A673 (cell line): Measurements from ENCODE around the gene ABCD1. TPM values are rescaled to one million over a fixed set of nuclear protein-coding genes. Genes with fewer than 3 reads are reported as not detected.

Experiments
- BruUV-seq: library from RNA; stranded (reverse); fragments of 400-500 nt; replicated peaks from 2 replicates; lab custom pipeline; 2021; lab: Mats Ljungman, UMichigan
- CTCF ChIA-PET: fragments of 300-600 bp; sonication (Branson Sonifier 250); formaldehyde crosslinking; loops from one replicate; lab custom pipeline; 2022; ENCODE audit warnings: antibody characterized with exemption; lab: Charles Lee
- POLR2A ChIA-PET: fragments of 300-600 bp; sonication (Branson Sonifier 250); formaldehyde crosslinking; loops from one replicate; lab custom pipeline; 2022; ENCODE audit warnings: antibody characterized with exemption; ENCODE audit not compliant: low non-redundant PET; lab: Charles Lee
- DNase-seq: peaks from one replicate; pipeline ENCODE4 v3.0.0-alpha.2; 2015; ENCODE audit warnings: low spot score
- H3K27ac ChIP-seq: fragments of 200-600 bp; sonication (generic); 2 replicates; pipeline ENCODE4 v1.5.1; 2016; ENCODE audit warnings: mixed run types, low read depth, mild to moderate bottlenecking, mixed read lengths, antibody characterized with exemption, low read length; ENCODE audit not compliant: poor library complexity, severe bottlenecking
- H3K27me3 ChIP-seq: fragments of 200-600 bp; sonication (generic); replicated peaks from 2 replicates; pipeline ENCODE4 v1.6.1; 2017; ENCODE audit warnings: mixed run types, low read depth, mild to moderate bottlenecking, mixed read lengths, antibody characterized with exemption, low read length; ENCODE audit not compliant: insufficient read depth, poor library complexity
- H3K36me3 ChIP-seq: fragments of 200-600 bp; sonication (generic); 2 replicates; pipeline ENCODE4 v1.6.1; 2016; ENCODE audit warnings: mixed run types, mild to moderate bottlenecking, mixed read lengths, antibody characterized with exemption, low read length; ENCODE audit not compliant: insufficient read depth, poor library complexity, severe bottlenecking
- H3K4me1 ChIP-seq: fragments of 200-600 bp; sonication (generic); 2 replicates; pipeline ENCODE4 v1.6.1; 2017; ENCODE audit warnings: mixed run types, mild to moderate bottlenecking, mixed read lengths, antibody characterized with exemption, low read length; ENCODE audit not compliant: insufficient read depth, poor library complexity, severe bottlenecking
- H3K4me3 ChIP-seq: fragments of 200-600 bp; sonication (generic); 2 replicates; pipeline ENCODE4 v1.5.1; 2016; ENCODE audit warnings: low read depth, mixed run types, mild to moderate bottlenecking, mixed read lengths, low read length; ENCODE audit not compliant: poor library complexity, severe bottlenecking
- H3K9me3 ChIP-seq: fragments of 200-600 bp; sonication (generic); 2 replicates; pipeline ENCODE4 v1.6.1; 2016; ENCODE audit warnings: mixed run types, low read depth, mild to moderate bottlenecking, mixed read lengths, antibody characterized with exemption, low read length; ENCODE audit not compliant: poor library complexity, severe bottlenecking
- EZH2 ChIP-seq: fragments of 200-600 bp; sonication (generic); IDR thresholded peaks from 2 replicates; pipeline ENCODE4 v1.6.1; 2017; ENCODE audit warnings: borderline replicate concordance, low read depth, mild to moderate bottlenecking, mixed read lengths, antibody characterized with exemption, low read length; ENCODE audit not compliant: poor library complexity, severe bottlenecking
- intact Hi-C: fragments of 100-400 bp; cut with micrococcal nuclease; formaldehyde crosslinking; loops from one replicate; pipeline ENCODE4 v1.10.0; 2022; ENCODE audit not compliant: unreplicated experiment
- total RNA-seq: library from RNA; stranded (reverse); gene quantifications from 2 replicates; pipeline ENCODE4 v1.2.3, GENCODE V29; 2021
- TF ChIP-seq, protein P1 (sequence below): fragments of 300-800, 200-600 bp; sonication (generic); conservative IDR thresholded peaks from 2 replicates; pipeline ENCODE4 v1.5.1; 2017; ENCODE audit warnings: low read depth, mild to moderate bottlenecking, antibody characterized with exemption, low read length, moderate library complexity, mixed read lengths

The ABCD1 gene
- total RNA-seq, 1 experiment from 2014 or later, result 7.8 TPM

DNA sequence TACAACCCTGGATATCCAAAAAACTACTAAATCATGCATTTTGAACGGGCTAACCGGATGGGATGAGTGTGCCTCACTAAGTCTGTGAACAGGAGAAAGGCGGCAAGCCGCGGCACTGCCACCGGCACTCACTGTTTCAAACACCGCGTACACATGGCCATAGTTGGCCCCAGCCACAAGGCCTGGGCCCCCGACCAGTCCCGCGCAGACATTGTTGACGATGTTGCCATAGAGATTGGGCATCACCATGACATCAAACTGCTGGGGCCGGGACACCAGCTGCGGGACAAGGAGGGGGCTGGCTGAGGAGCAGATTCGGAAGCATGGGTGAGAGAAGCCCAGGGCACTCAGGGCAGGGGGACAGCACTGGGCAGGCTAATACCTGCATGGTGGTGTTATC is 62.0 kb downstream of the ABCD1 start:
- H3K27ac ChIP-seq, result no peak overlapping the region
- H3K27me3 ChIP-seq, result no peaks in the 10 kb centered on the region
- H3K4me1 ChIP-seq, result no peaks in the 10 kb centered on the region
- H3K36me3 ChIP-seq, result no peaks in the 10 kb centered on the region
- DNase-seq, result no peak
- ChIA-PET CTCF (no interaction called here), POLR2A (no interaction called here)
- intact Hi-C loops, result no loop called here
- no peak for TF ChIP-seq EZH2
- TF ChIP-seq, protein P1, sequence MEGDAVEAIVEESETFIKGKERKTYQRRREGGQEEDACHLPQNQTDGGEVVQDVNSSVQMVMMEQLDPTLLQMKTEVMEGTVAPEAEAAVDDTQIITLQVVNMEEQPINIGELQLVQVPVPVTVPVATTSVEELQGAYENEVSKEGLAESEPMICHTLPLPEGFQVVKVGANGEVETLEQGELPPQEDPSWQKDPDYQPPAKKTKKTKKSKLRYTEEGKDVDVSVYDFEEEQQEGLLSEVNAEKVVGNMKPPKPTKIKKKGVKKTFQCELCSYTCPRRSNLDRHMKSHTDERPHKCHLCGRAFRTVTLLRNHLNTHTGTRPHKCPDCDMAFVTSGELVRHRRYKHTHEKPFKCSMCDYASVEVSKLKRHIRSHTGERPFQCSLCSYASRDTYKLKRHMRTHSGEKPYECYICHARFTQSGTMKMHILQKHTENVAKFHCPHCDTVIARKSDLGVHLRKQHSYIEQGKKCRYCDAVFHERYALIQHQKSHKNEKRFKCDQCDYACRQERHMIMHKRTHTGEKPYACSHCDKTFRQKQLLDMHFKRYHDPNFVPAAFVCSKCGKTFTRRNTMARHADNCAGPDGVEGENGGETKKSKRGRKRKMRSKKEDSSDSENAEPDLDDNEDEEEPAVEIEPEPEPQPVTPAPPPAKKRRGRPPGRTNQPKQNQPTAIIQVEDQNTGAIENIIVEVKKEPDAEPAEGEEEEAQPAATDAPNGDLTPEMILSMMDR, result no peak
- BruUV-seq, result no TSS peak
- no peaks in the 10 kb centered on the region for H3K9me3 ChIP-seq
- no peak overlapping the region for H3K4me3 ChIP-seq

- TF ChIP-seq, protein P1, result no peak
- no peak for TF ChIP-seq EZH2
- H3K27me3 ChIP-seq, result no peaks in the 10 kb centered on the region
- intact Hi-C loops, result no loop called here
- no peaks in the 10 kb centered on the region for H3K36me3 ChIP-seq
- H3K9me3 ChIP-seq, result no peaks in the 10 kb centered on the region
- BruUV-seq, result no TSS peak
- no peak overlapping the region for H3K27ac ChIP-seq
- POLR2A ChIA-PET, result no interaction called here
- H3K4me1 ChIP-seq, result no peaks in the 10 kb centered on the region
- H3K4me3 ChIP-seq, result no peak overlapping the region
- CTCF ChIA-PET, result no interaction called here
- no peak for DNase-seq
Measured at GRCh38 chrX:153789654-153790053, 65.0 kb downstream of the ABCD1 start.

DNA sequence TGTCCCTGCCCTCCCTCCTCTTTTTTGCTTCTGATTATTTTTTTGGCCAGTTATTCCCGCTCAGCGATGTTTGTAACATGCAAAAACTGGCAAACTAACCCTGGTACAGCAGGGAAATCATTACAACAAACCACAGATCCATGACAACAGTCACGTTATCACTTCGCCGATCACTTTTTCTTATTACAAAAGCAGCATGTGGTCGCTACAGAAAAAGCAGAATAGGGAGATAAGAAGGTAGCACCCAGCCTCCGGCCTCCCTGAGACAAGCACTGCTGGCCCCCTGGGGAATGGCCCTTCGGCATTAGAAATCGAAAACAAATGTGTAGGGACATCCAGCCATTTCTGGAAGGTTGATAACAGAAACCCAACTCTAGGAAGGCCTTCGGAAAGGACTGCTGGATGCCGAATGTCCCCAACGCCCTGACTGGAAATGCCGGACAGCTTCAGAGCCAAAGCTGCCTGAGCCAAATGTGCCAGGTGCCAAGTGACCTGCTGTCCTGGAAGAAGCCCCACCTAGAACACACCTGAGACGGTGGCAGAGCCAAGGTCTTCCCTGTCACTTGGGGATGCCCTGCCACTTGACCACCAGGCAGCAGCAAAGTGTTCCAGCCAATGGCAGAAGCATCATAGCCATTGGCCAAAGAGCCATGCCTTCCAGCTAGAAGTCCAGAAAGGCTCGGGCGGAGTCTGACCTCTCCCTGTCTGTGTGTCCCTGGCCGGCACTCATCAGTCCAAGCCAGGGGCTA is 66.6 kb downstream of the ABCD1 start:
- Histone ChIP-seq H3K27me3 (no peaks in the 10 kb centered on the region), H3K4me3 (no peak overlapping the region), H3K4me1 (no peaks in the 10 kb centered on the region), H3K27ac (no peak overlapping the region), H3K9me3 (no peaks in the 10 kb centered on the region), H3K36me3 (peaks cover 2% of the 10 kb centered on the region)
- ChIA-PET CTCF (no interaction called here), POLR2A (no interaction called here)
- no TSS peak for BruUV-seq
- intact Hi-C loops, result no loop called here
- no peak for TF ChIP-seq EZH2
- TF ChIP-seq, protein P1, result no peak
- no peak for DNase-seq
